ENCODE data around the gene IMP3. TPM values are rescaled to one million over a fixed set of nuclear protein-coding genes. Genes with fewer than 3 reads are reported as not detected.

IMP3 gene
- total RNA-seq, 2 experiments from 2014 or later = 101 to 174 TPM

GRCh38 chr15:75649848-75650247 is 9.8 kb upstream of the IMP3 start:
- POLR2A ChIA-PET = interaction anchor here (0.6 kb wide), 1 partner anchor 205 kb away, joined by 3 read pairs; no protein-coding TSS in a partner anchor
- TF ChIP-seq CTCF (conservative IDR thresholded peaks at IDR 0.05; ENCODE audit: low read length) = no peak
- no peak for TF ChIP-seq EZH2phosphoT487 (IDR thresholded peaks at IDR 0.05; ENCODE audit: borderline replicate concordance, low read depth, low read length)
- CTCF ChIA-PET (ENCODE audit: unreplicated experiment) = no interaction called here
- no peaks in the 10 kb centered on the region for H3K36me3 ChIP-seq (ENCODE audit: insufficient read depth, low read length)
- peaks cover 8% of the 10 kb centered on the region for H3K4me1 ChIP-seq (ENCODE audit: insufficient read depth, low read length, poor library complexity, severe bottlenecking)
- no peaks in the 10 kb centered on the region for H4K20me1 ChIP-seq (ENCODE audit: insufficient read depth, low read length)
- intact Hi-C loops (cut with micrococcal nuclease; ENCODE audit: unreplicated experiment) = no loop called here
- no peaks in the 10 kb centered on the region for H3K79me2 ChIP-seq (ENCODE audit: insufficient read depth, low read depth, low read length)
- no peak overlapping the region for H2AFZ ChIP-seq (ENCODE audit: low read length)
- no peak overlapping the region for H3K27ac ChIP-seq (ENCODE audit: low read depth, low read length, poor library complexity, severe bottlenecking)
- H3K4me3 ChIP-seq (ENCODE audit: low read depth, low read length, poor library complexity, severe bottlenecking) = no peak overlapping the region
- H3K9me3 ChIP-seq (ENCODE audit: low read length) = no peaks in the 10 kb centered on the region
- DNase-seq (ENCODE audit: low spot score) = no peak
- no peaks in the 10 kb centered on the region for H3K9me2 ChIP-seq (ENCODE audit: insufficient read depth, low read length)
- no TSS peak for BruUV-seq (replicated peaks)
- no peak overlapping the region for H3K4me2 ChIP-seq (ENCODE audit: low read length)

- H2AFZ ChIP-seq (ENCODE audit: low read length) = no peak overlapping the region
- H3K79me2 ChIP-seq (ENCODE audit: insufficient read depth, low read depth, low read length) = no peaks in the 10 kb centered on the region
- DNase-seq (ENCODE audit: low spot score) = no peak
- no peak for TF ChIP-seq CTCF (conservative IDR thresholded peaks at IDR 0.05; ENCODE audit: low read length)
- no peak for TF ChIP-seq EZH2phosphoT487 (IDR thresholded peaks at IDR 0.05; ENCODE audit: borderline replicate concordance, low read depth, low read length)
- H4K20me1 ChIP-seq (ENCODE audit: insufficient read depth, low read length) = no peaks in the 10 kb centered on the region
- ChIA-PET CTCF (ENCODE audit: unreplicated experiment) (no interaction called here), POLR2A (no interaction called here)
- H3K4me3 ChIP-seq (ENCODE audit: low read depth, low read length, poor library complexity, severe bottlenecking) = no peak overlapping the region
- peaks cover 8% of the 10 kb centered on the region for H3K4me1 ChIP-seq (ENCODE audit: insufficient read depth, low read length, poor library complexity, severe bottlenecking)
- BruUV-seq (replicated peaks) = no TSS peak
- H3K9me3 ChIP-seq (ENCODE audit: low read length) = no peaks in the 10 kb centered on the region
- H3K27ac ChIP-seq (ENCODE audit: low read depth, low read length, poor library complexity, severe bottlenecking) = no peak overlapping the region
- H3K36me3 ChIP-seq (ENCODE audit: insufficient read depth, low read length) = no peaks in the 10 kb centered on the region
- H3K9me2 ChIP-seq (ENCODE audit: insufficient read depth, low read length) = no peaks in the 10 kb centered on the region
- intact Hi-C loops (cut with micrococcal nuclease; ENCODE audit: unreplicated experiment) = no loop called here
- H3K4me2 ChIP-seq (ENCODE audit: low read length) = no peak overlapping the region
Measured at GRCh38 chr15:75649045-75649761, 9.2 kb upstream of the IMP3 start.

All from OCI-LY7 (cell line).